ENCODE measurements around the gene DEK.
"Not testable (repeated sequence)": the region's sequence is repeated elsewhere in the genome, so short reads cannot be mapped to it uniquely, and the experiment has no call there.

DEK gene

DNA sequence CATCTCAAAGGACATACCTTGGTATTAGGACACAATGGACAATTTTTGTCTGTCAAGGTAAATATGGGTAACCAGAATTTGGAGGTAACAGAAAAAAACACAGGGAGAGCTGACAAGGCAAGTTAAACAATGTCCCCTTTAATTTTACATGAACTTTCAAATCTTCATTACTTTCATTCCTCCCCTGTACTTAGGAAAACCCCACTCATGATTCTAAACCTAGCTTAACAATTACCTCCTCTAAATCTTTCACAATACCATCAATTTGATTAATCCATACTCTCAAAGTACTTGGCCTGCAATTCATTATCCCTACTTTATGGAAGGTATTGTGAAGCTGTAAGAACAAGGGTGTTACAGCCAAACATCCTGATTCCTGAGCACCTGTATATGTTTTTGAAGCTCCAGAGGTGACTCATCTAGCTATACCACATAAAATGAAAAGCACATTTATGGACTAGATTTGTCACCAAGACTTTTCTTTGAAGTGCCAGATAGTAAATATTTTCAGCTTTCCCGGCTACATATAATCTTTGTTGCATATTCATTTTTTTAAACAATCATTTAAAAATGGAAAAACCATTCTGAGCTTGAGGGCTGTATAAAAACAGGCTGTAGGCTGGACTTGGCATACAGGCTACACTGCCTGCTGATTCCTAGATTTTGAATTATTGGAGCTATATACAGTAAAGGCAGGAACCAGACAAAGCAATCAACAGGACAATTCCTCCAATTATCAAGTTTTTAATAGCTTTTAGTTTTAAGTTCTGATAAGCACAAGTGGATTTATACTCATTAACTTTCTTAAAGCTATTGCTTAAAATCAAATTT is 22.9 kb downstream of the DEK start:
- H3K4me1 Mint-ChIP-seq (ENCODE audit: low read depth in 2 of 2), result peaks cover 18 to 37% of the 10 kb centered on the region in 2 donors
- DNase-seq (no peak), ATAC-seq (replicated peaks) (no peak)
- H3K4me3 Mint-ChIP-seq, result no peak overlapping the region
- peak overlapping the region; percentile 13 to 71 for H3K27ac Mint-ChIP-seq
- H3K36me3 Mint-ChIP-seq (ENCODE audit: insufficient read depth), result peaks cover 40% of the 10 kb centered on the region
- no peaks in the 10 kb centered on the region for H3K27me3 Mint-ChIP-seq
- H3K9me3 Mint-ChIP-seq, result no peaks in the 10 kb centered on the region

DNA sequence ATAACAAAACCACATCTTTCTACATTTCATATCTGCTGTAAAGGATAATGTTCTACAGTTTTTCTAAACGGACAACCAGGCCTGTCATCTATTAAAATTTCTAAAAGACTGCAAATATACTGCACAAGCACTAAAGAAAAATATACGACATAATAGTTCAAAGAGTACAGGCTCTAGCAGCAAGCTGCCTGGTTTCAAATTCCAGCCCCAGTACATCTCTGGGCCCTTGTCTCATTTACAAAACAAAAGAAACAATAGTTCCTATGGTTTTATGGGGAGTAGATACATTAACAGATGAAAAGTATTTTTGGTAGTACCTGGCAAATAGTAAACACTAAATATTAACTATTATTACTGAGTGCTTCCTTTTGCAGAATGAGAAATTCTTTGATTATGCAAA is 24.1 kb downstream of the DEK start:
- Mint-ChIP-seq H3K27ac (peak overlapping the region; percentile 13 to 58), H3K27me3 (no peaks in the 10 kb centered on the region), H3K4me3 (no peak overlapping the region), H3K36me3 (ENCODE audit: insufficient read depth) (peaks cover 42% of the 10 kb centered on the region), H3K9me3 (no peaks in the 10 kb centered on the region), H3K4me1 (ENCODE audit: low read depth in 2 of 2) (peaks cover 11 to 28% of the 10 kb centered on the region in 2 donors)
- ATAC-seq (replicated peaks), result no peak
- no peak for DNase-seq

DNA sequence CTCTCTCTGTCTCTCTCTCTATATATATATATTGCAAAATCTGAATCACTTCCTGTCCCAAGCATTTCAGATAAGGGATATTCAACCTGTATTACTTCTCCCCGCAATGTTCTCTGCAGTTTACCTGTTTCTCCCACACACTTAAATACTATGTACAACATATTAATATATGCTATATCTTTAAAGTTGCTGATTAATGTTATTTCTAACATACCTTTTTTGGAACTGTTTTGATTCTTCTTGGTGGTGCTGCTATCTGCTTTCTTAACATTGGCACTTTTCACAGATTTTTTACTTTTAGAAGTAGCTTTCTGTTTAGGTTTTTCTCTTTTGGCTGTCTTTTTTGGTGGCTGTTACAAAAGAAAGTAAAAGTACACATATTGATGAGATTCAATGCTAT is 27.2 kb downstream of the DEK start:
- H3K4me3 Mint-ChIP-seq, result no peak overlapping the region
- peaks cover 47% of the 10 kb centered on the region for H3K36me3 Mint-ChIP-seq (ENCODE audit: insufficient read depth)
- ATAC-seq (replicated peaks) (no peak), DNase-seq (no peak)
- no peak overlapping the region for H3K27ac Mint-ChIP-seq
- peaks cover 7 to 29% of the 10 kb centered on the region in 2 donors for H3K4me1 Mint-ChIP-seq (ENCODE audit: low read depth in 2 of 2)
- no peaks in the 10 kb centered on the region for H3K27me3 Mint-ChIP-seq
- H3K9me3 Mint-ChIP-seq, result peaks cover 0 to 2% of the 10 kb centered on the region in 2 donors

DNA sequence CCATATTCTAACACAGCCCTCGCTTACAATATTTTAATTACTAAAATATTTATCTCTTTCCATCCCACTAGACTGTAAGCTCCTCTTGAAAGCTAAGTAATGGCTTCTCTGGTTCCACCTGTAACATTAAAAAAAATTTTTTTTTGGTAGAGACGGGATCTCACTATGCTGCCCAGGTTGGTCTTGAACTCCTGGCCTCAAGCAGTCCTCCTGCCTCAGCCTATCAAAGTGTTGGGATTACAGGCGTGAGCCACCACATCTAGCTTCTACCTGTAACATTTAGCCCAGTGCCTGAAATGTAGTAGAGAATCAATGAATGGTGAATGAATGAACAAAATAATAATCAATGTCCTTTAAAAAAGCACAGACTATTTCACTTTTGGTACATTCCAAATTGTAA is 28.8 kb downstream of the DEK start:
- Mint-ChIP-seq H3K27me3 (no peaks in the 10 kb centered on the region), H3K27ac (peak overlapping the region; percentile 33 to 65), H3K4me1 (ENCODE audit: low read depth in 2 of 2) (peaks cover 13 to 34% of the 10 kb centered on the region in 2 donors), H3K36me3 (ENCODE audit: insufficient read depth) (peaks cover 47% of the 10 kb centered on the region), H3K4me3 (no peak overlapping the region), H3K9me3 (peaks cover 2 to 7% of the 10 kb centered on the region in 2 donors)
- ATAC-seq (replicated peaks) (no peak), DNase-seq (no peak)

DNA sequence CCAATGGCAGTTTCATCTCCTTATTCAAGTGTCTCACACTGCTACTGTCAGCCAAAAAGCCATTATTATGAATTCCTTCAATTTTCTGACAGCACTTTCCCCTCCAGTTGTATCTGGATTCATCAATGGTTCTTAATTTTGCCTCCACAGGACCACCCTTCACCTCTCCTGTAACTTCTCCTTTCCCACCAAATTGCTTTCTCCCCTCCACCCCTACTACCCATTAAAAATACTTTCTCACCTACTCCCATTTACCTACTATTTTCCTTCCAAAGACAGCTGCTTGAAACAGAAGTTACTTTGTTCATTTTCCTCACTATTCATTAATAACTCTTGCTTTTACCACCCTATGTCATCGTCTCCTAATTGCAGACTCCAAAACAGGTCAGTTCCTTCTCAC is 29.8 kb downstream of the DEK start:
- Mint-ChIP-seq H3K4me1 (ENCODE audit: low read depth in 2 of 2) (peaks cover 13 to 40% of the 10 kb centered on the region in 2 donors), H3K36me3 (ENCODE audit: insufficient read depth) (peaks cover 48% of the 10 kb centered on the region), H3K9me3 (peaks cover 4 to 9% of the 10 kb centered on the region in 2 donors), H3K27me3 (no peaks in the 10 kb centered on the region), H3K27ac (no peak overlapping the region), H3K4me3 (no peak overlapping the region)
- DNase-seq (no peak), ATAC-seq (replicated peaks) (no peak)

DNA sequence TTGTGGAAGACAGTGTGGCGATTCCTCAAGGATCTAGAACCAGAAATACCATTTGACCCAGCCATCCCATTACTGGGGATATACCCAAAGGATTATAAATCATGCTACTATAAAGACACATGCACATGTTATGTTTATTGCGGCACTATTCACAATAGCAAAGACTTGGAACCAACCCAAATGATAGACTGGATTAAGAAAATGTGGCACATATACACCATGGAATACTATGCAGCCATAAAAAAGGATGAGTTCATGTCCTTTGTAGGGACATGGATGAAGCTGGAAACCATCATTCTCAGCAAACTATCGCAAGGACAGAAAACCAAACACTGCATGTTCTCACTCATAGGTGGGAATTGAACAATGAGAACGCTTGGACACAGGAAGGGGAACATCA is 30.6 kb downstream of the DEK start:
- not testable (repeated sequence) for DNase-seq; ATAC-seq (replicated peaks); H3K4me3 Mint-ChIP-seq; H3K27me3 Mint-ChIP-seq
- H3K9me3 Mint-ChIP-seq, result peaks cover 7 to 14% of the 10 kb centered on the region in 2 donors
- H3K36me3 Mint-ChIP-seq (ENCODE audit: insufficient read depth), result peaks cover 54% of the 10 kb centered on the region
- H3K4me1 Mint-ChIP-seq (ENCODE audit: low read depth in 2 of 2), result peaks cover 13 to 44% of the 10 kb centered on the region in 2 donors
- H3K27ac Mint-ChIP-seq, result peak overlapping the region in 1 of 2 donors; percentile 31

DNA sequence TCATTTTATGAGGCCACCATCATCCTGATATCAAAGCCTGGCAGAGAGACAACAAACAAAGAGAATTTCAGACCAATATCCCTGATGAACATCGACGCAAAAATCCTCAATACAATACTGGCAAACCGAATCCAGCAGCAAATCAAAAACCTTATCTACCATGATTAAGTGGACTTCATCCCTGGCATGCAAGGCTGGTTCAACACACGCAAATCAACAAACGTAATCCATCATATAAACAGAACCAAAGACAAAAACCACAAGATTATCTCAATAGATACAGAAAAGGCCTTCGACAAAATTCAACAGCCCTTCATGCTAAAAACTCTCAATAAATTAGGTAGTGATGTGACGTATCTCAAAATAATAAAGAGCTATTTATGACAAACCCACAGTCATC is 32.5 kb downstream of the DEK start:
- DNase-seq; H3K27me3 Mint-ChIP-seq; H3K4me3 Mint-ChIP-seq; ATAC-seq (replicated peaks): not testable (repeated sequence)
- Mint-ChIP-seq H3K36me3 (ENCODE audit: insufficient read depth) (peaks cover 48% of the 10 kb centered on the region), H3K27ac (peak overlapping the region in 1 of 2 donors; percentile 61), H3K9me3 (peaks cover 7 to 14% of the 10 kb centered on the region in 2 donors), H3K4me1 (ENCODE audit: low read depth in 2 of 2) (peaks cover 11 to 48% of the 10 kb centered on the region in 2 donors)

DNA sequence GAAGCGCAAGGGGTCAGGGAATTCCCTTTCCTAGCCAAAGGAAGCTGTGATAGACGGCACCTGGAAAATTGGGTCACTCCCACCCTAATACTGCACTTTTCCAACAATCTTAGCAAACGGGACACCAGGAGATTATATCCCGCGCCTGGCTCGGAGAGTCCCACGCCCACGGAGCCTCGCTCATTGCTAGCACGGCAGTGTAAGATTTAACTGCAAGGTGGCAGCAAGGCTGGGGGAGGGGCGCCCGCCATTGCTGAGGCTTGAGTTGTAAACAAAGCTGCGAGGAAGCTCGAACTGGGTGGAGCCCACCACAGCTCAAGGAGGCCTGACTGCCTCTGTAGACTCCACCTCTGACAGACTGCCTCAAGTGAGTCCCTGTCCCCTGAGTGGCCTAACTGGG is 35.7 kb downstream of the DEK start:
- peaks cover 43% of the 10 kb centered on the region for H3K36me3 Mint-ChIP-seq (ENCODE audit: insufficient read depth)
- not testable (repeated sequence) for ATAC-seq (replicated peaks); H3K27me3 Mint-ChIP-seq; H3K4me3 Mint-ChIP-seq; DNase-seq
- peak overlapping the region in 1 of 2 donors; percentile 31 for H3K27ac Mint-ChIP-seq
- H3K4me1 Mint-ChIP-seq (ENCODE audit: low read depth in 2 of 2), result peaks cover 13 to 39% of the 10 kb centered on the region in 2 donors
- peaks cover 7 to 14% of the 10 kb centered on the region in 2 donors for H3K9me3 Mint-ChIP-seq

DNA sequence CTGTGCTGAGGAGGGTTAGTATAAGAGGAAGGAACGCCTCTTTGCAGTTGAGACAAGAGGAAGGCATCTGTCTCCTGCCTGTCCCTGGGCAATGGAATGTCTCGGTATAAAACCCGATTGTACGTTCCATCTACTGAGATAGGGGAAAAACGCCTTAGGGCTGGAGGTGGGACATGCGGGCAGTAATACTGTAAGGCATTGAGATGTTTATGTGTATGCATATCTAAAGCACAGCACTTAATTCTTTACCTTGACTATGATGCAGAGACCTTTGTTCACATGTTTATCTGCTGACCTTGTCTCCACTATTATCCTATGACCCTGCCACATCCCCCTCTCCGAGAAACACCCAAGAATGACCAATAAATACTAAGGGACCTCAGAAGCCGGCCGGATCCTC is 37.2 kb downstream of the DEK start:
- H3K4me1 Mint-ChIP-seq (ENCODE audit: low read depth in 2 of 2), result peaks cover 13 to 30% of the 10 kb centered on the region in 2 donors
- not testable (repeated sequence) for H3K27me3 Mint-ChIP-seq; DNase-seq; H3K4me3 Mint-ChIP-seq; ATAC-seq (replicated peaks)
- H3K36me3 Mint-ChIP-seq (ENCODE audit: insufficient read depth), result peaks cover 40% of the 10 kb centered on the region
- H3K9me3 Mint-ChIP-seq, result peaks cover 5 to 14% of the 10 kb centered on the region in 2 donors
- peak overlapping the region; percentile 23 to 31 for H3K27ac Mint-ChIP-seq

DNA sequence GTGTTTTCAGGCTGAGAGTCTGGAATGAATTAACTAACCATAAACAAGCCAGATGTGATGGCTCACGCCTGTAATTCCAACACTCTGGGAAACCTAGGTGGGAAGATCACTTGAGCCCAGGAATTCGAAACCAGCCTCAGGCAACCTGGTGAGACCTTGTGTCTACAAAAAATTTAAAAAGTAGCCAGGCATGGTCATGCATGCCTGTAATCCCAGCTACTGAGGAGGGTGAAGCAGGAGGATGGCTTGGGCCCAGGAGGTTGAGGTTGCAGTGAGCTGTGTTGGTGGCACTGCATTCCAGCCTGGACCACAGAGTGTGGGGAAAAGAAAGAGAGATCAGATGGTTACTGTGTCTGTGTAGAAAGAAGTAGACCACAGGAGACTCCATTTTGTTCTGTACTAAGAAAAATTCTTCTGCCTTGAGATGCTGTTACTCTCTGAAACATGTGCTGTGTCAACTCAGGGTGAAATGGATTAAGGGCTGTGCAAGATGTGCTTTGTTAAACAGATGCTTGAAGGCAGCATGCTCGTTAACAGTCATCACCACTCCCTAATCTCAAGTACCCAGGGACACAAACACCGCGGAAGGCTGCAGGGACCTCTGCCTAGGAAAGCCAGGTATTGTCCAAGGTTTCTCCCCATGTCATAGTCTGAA is 37.8 kb downstream of the DEK start:
- Mint-ChIP-seq H3K27ac (peak overlapping the region in 1 of 2 donors; percentile 62), H3K9me3 (peaks cover 5 to 14% of the 10 kb centered on the region in 2 donors), H3K4me1 (ENCODE audit: low read depth in 2 of 2) (peaks cover 10 to 24% of the 10 kb centered on the region in 2 donors), H3K36me3 (ENCODE audit: insufficient read depth) (peaks cover 41% of the 10 kb centered on the region)
- not testable (repeated sequence) for H3K27me3 Mint-ChIP-seq; DNase-seq; H3K4me3 Mint-ChIP-seq; ATAC-seq (replicated peaks)

DNA sequence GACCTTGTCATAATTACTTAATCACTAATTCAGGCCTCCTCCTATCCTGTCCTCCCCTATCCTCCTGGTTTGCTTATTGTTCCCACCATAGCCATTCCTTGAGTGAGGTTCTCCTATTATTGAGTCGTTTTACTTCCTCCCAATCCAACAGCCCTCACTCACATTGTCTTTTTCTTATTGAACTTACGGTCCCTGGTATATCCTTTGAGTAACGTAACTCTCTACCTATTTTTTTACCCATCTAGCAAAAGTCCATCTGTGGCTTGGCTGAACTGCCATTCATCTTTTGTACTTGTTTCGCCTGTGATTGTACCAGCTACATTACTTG is 43.1 kb downstream of the DEK start:
- Mint-ChIP-seq H3K36me3 (ENCODE audit: insufficient read depth) (peaks cover 41% of the 10 kb centered on the region), H3K27ac (no peak overlapping the region), H3K4me3 (no peak overlapping the region), H3K9me3 (no peaks in the 10 kb centered on the region), H3K27me3 (no peaks in the 10 kb centered on the region), H3K4me1 (ENCODE audit: low read depth in 2 of 2) (no peaks in the 10 kb centered on the region)
- ATAC-seq (replicated peaks) (no peak), DNase-seq (no peak)

DNA sequence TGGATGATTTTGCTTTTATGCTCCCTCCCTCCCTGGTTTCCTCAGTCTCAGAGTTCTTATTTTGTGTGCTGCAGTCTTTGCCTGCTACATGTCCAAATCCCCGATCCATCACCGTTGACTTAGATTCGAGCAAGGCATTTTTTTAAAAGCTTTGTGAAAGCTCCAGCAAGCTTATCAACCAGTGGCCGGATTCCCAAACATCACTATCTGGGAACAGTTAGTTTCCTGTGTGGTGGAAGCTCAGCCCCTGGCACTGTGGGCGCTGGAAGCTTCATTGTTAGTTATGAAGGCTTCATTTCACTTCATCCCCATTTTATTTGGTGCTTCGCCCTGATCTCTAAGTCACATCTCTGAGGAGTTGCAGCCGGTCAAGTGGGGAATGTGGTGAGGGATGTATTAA is 44.7 kb downstream of the DEK start:
- Mint-ChIP-seq H3K4me1 (ENCODE audit: low read depth in 2 of 2) (no peaks in the 10 kb centered on the region), H3K36me3 (ENCODE audit: insufficient read depth) (peaks cover 42% of the 10 kb centered on the region), H3K9me3 (no peaks in the 10 kb centered on the region), H3K27me3 (no peaks in the 10 kb centered on the region), H3K4me3 (no peak overlapping the region), H3K27ac (peak overlapping the region; percentile 66 to 87)
- ATAC-seq (replicated peaks), result no peak
- no peak for DNase-seq

DNA sequence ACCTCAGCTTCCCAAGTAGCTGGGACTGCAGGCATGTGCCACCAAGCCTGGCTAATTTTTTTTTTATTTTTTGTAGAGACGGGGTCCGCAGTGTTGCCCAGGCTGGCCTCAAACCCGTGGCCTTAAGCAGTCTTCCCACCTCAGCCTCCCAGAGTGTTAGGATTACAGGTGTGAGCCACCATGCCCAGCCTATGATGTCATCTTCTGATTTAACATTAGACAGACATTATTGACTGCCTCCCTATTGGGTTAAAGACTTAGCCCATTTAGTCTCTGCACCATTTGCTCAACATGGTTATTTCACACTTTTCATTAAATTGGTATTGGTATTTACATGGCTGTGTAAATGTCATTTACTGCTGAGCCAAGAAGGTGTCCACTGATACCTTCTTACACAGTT is 46.1 kb downstream of the DEK start:
- Mint-ChIP-seq H3K4me1 (ENCODE audit: low read depth in 2 of 2) (peaks cover 2 to 5% of the 10 kb centered on the region in 2 donors), H3K9me3 (no peaks in the 10 kb centered on the region), H3K27me3 (no peaks in the 10 kb centered on the region), H3K36me3 (ENCODE audit: insufficient read depth) (peaks cover 36% of the 10 kb centered on the region), H3K4me3 (no peak overlapping the region), H3K27ac (no peak overlapping the region)
- DNase-seq, result no peak
- ATAC-seq (replicated peaks), result no peak

DNA sequence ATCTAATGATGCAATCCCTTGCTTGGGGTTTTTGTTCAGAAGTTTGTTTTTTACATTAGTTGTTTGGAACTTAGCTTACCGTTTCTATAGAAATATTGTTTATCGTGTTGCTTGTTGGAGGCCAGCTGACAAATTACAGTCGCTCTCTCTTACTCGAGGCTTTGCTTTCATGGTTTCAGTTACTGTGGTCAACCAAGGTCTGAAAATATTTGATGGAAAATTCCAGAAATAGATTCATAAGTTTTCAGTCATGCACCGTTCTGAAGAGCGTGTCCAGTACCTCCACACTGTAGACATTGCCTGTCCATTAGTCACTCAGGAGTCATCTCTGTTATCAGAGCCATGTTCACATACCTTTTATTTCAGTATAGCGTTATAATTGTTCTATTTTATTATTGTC is 47.9 kb downstream of the DEK start:
- DNase-seq (no peak), ATAC-seq (replicated peaks) (no peak)
- Mint-ChIP-seq H3K27me3 (no peaks in the 10 kb centered on the region), H3K9me3 (no peaks in the 10 kb centered on the region), H3K27ac (peak overlapping the region in 1 of 2 donors; percentile 67), H3K4me3 (no peak overlapping the region), H3K36me3 (ENCODE audit: insufficient read depth) (peaks cover 30% of the 10 kb centered on the region), H3K4me1 (ENCODE audit: low read depth in 2 of 2) (peaks cover 6 to 7% of the 10 kb centered on the region in 2 donors)
